ENCODE measurements around the gene RBM10.
A peak's percentile ranks its signal among the peaks of the same experiment; 100 is the strongest.
"Not testable (repeated sequence)": the region's sequence is repeated elsewhere in the genome, so short reads cannot be mapped to it uniquely, and the experiment has no call there.

Gene RBM10, protein sequence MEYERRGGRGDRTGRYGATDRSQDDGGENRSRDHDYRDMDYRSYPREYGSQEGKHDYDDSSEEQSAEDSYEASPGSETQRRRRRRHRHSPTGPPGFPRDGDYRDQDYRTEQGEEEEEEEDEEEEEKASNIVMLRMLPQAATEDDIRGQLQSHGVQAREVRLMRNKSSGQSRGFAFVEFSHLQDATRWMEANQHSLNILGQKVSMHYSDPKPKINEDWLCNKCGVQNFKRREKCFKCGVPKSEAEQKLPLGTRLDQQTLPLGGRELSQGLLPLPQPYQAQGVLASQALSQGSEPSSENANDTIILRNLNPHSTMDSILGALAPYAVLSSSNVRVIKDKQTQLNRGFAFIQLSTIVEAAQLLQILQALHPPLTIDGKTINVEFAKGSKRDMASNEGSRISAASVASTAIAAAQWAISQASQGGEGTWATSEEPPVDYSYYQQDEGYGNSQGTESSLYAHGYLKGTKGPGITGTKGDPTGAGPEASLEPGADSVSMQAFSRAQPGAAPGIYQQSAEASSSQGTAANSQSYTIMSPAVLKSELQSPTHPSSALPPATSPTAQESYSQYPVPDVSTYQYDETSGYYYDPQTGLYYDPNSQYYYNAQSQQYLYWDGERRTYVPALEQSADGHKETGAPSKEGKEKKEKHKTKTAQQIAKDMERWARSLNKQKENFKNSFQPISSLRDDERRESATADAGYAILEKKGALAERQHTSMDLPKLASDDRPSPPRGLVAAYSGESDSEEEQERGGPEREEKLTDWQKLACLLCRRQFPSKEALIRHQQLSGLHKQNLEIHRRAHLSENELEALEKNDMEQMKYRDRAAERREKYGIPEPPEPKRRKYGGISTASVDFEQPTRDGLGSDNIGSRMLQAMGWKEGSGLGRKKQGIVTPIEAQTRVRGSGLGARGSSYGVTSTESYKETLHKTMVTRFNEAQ

DNA sequence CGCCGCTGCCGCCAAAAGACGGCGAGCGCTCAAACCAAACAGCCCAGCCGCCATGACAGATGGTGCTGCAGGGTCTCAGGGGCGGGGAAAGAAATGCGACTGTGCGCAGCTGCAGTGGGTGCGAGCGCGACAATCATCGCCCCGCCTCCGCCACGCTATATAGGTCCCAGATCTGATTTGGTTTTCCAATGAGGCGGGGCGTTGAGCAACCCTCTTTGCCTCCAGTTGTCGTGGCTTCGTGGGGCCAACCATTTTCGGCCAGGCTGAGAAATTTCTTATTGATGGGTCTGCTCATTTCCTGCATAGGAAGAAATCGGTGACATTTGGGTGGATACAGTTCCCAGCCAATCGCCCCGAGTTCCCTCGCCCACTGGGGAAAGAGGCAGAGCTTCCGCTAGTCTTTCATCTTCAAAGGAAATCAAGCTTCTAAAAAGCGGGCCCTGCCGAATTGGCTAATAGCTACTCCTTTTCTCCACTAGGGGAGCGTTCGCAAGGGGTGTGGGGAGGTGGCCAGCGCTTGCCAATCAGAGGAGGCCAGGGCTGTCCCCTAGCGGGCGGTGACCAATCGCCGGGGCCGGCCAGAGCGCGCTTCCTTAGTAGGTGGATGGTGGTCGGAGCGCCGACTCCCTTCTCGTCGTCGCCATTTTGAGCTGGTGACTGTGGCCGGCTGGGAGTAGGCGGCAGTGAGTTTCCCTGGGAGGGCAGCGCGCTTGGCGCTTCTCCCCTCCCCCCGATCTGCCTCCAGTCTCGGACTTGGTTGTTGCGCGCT lies at the start of gene RBM10, which contains the start of gene NDUFB11:
Gene RBM10, plus strand, starts transcription at position 596 of the 769 bp plus-strand sequence. CDS start 2,261 bp downstream, outside the sequence.
Gene NDUFB11, minus strand, starts transcription at position 77 of the 769 bp plus-strand sequence. Its CDS starts 23 bp downstream, at position 54.
- Mint-ChIP-seq H3K27ac (ENCODE audit: low read depth) (peak within 1 kb of the TSS; percentile 98), H3K27me3 (no peaks in the 10 kb centered on the region)

GRCh38 chrX:47097018-47097417 lies 48.0 kb upstream of the RBM10 start:
- Mint-ChIP-seq H3K4me1 (no peaks in the 10 kb centered on the region), H3K4me3 (no peak overlapping the region), H3K36me3 (ENCODE audit: insufficient read depth) (no peaks in the 10 kb centered on the region), H3K9me3 (no peaks in the 10 kb centered on the region), H3K27ac (ENCODE audit: low read depth) (no peak overlapping the region), H3K27me3 (no peaks in the 10 kb centered on the region)
- ATAC-seq (replicated peaks; ENCODE audit: extremely low read depth, poor library complexity, severe bottlenecking): no peak
- DNase-seq (ENCODE audit: low spot score in 2 of 2): no peak

More for the DNA sequence above, at the start of gene RBM10, which contains the start of gene NDUFB11:
- Mint-ChIP-seq H3K36me3 (ENCODE audit: insufficient read depth) (peaks cover 31% of the 10 kb centered on the region), H3K9me3 (no peaks in the 10 kb centered on the region), H3K4me3 (peak within 1 kb of the TSS; percentile 99), H3K4me1 (peaks cover 31% of the 10 kb centered on the region)
- DNase-seq (ENCODE audit: low spot score in 2 of 2) (peak; percentile 69 to 86), ATAC-seq (replicated peaks; ENCODE audit: extremely low read depth, poor library complexity, severe bottlenecking) (peak; percentile 91)

DNA sequence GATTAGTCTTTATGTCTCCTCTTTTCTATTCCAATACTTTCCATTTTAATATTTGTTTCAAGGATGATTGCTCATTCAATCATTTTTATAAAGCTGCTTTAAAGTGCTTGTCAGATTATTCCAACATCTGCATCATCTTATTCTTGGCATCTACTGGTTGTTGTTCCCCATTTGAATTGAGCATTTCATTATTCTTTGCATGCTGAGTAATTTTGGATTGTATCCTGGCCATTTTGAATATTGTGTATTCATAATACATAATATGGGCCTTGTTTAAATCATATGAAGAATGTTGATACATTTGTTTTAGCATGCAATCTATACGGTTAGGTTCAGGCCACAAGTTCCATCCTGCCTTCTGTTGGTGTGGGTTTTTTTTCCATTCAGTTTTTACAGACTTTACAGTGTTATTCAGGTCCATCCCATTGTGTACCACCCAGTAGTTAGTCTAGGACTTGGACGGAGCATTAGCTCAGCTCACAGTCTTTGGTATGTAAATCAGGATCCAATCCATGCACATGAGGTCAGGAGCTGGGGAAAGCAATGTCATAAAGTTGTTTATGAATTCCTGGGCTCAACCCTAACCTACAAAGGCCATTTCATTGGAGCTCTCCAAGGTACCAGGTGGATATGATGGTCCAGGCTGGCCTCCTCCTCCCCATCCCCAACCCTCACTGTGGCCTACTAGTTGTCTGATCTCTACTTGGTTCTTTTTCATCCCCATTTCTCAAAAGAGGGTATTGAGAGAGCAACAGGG lies 46.5 kb upstream of the RBM10 start:
- DNase-seq (ENCODE audit: low spot score in 2 of 2): no peak

DNA sequence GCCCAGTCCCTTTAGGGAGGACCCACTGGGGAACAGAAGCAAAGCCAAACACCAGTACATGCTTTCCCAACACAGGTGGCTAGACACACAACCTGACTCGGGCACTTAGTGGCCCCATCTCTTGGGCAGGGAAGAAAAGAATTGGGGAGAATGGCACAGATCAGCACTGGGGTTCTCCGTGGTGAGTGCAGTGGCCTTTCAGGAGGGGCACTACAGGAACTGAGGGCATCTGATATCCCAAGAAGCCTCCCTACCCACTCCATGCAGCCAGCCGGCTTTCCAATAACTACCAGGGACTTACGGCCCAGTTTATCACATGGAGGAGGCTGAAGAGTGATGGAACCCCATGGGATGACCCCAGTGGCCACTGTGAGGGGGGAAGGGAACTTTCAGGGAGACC lies 43.8 kb upstream of the RBM10 start:
- no peaks in the 10 kb centered on the region for H3K4me1 Mint-ChIP-seq
- H3K27ac Mint-ChIP-seq (ENCODE audit: low read depth): no peak overlapping the region

More for the DNA sequence above, 46.5 kb upstream of the RBM10 start:
- H3K36me3 Mint-ChIP-seq (ENCODE audit: insufficient read depth): no peaks in the 10 kb centered on the region
- no peak overlapping the region for H3K27ac Mint-ChIP-seq (ENCODE audit: low read depth)
- H3K4me1 Mint-ChIP-seq: no peaks in the 10 kb centered on the region
- ATAC-seq (replicated peaks; ENCODE audit: extremely low read depth, poor library complexity, severe bottlenecking): no peak
- H3K4me3 Mint-ChIP-seq: no peak overlapping the region
- H3K27me3 Mint-ChIP-seq: no peaks in the 10 kb centered on the region
- no peaks in the 10 kb centered on the region for H3K9me3 Mint-ChIP-seq

DNA sequence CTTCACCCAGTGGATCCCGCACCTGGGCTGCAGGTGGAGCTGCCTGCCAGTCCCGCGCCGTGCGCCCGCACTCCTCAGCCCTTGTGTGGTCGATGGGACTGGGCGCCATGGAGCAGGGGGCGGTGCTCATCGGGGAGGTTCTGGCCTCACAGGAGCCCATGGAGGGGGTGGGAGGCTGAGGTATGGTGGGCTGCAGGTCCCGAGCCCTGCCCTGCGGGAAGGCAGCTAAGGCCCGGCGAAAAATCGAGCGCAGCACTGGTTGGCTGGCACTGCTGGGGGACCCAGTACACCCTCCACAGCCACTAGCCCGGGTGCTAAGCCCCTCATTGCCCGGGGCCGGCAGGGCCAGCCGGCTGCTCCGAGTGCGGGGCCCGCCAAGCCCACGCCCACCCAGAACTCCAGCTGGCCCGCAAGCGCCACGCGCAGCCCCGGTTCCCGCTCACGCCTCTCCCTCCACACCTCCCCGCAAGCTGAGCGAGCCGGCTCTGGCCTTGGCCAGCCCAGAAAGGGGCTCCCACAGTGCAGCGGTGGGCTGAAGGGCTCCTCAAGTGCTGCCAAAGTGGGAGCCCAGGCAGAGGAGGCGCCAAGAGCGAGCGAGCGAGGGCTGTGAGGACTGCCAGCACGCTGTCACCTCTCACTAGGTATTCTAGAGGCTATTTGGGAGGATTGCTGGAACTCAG lies 33.9 kb upstream of the RBM10 start:
- ATAC-seq (replicated peaks; ENCODE audit: extremely low read depth, poor library complexity, severe bottlenecking): not testable (repeated sequence)

More for the DNA sequence above, 43.8 kb upstream of the RBM10 start:
- H3K9me3 Mint-ChIP-seq: no peaks in the 10 kb centered on the region
- H3K27me3 Mint-ChIP-seq: no peaks in the 10 kb centered on the region
- DNase-seq (ENCODE audit: low spot score in 2 of 2) (no peak), ATAC-seq (replicated peaks; ENCODE audit: extremely low read depth, poor library complexity, severe bottlenecking) (no peak)
- no peak overlapping the region for H3K4me3 Mint-ChIP-seq
- H3K36me3 Mint-ChIP-seq (ENCODE audit: insufficient read depth): no peaks in the 10 kb centered on the region

GRCh38 chrX:47112316-47112954 lies 32.6 kb upstream of the RBM10 start:
- Mint-ChIP-seq H3K9me3 (no peaks in the 10 kb centered on the region), H3K4me1 (no peaks in the 10 kb centered on the region), H3K4me3 (no peak overlapping the region), H3K36me3 (ENCODE audit: insufficient read depth) (no peaks in the 10 kb centered on the region), H3K27ac (ENCODE audit: low read depth) (no peak overlapping the region), H3K27me3 (no peaks in the 10 kb centered on the region)
- DNase-seq (ENCODE audit: low spot score in 2 of 2) (no peak), ATAC-seq (replicated peaks; ENCODE audit: extremely low read depth, poor library complexity, severe bottlenecking) (no peak)

More for the DNA sequence above, 33.9 kb upstream of the RBM10 start:
- DNase-seq (ENCODE audit: low spot score in 2 of 2); H3K4me1 Mint-ChIP-seq; H3K36me3 Mint-ChIP-seq (ENCODE audit: insufficient read depth); H3K27ac Mint-ChIP-seq (ENCODE audit: low read depth); H3K27me3 Mint-ChIP-seq; H3K4me3 Mint-ChIP-seq; H3K9me3 Mint-ChIP-seq: not testable (repeated sequence)

GRCh38 chrX:47116551-47117110 lies 28.4 kb upstream of the RBM10 start:
- ATAC-seq (replicated peaks; ENCODE audit: extremely low read depth, poor library complexity, severe bottlenecking); H3K9me3 Mint-ChIP-seq; H3K4me3 Mint-ChIP-seq; DNase-seq (ENCODE audit: low spot score in 2 of 2); H3K36me3 Mint-ChIP-seq (ENCODE audit: insufficient read depth); H3K27ac Mint-ChIP-seq (ENCODE audit: low read depth); H3K4me1 Mint-ChIP-seq; H3K27me3 Mint-ChIP-seq: not testable (repeated sequence)

- H3K4me1 Mint-ChIP-seq; H3K4me3 Mint-ChIP-seq; DNase-seq (ENCODE audit: low spot score in 2 of 2); H3K27me3 Mint-ChIP-seq; H3K36me3 Mint-ChIP-seq (ENCODE audit: insufficient read depth); ATAC-seq (replicated peaks; ENCODE audit: extremely low read depth, poor library complexity, severe bottlenecking); H3K9me3 Mint-ChIP-seq: not testable (repeated sequence)
- peak overlapping the region; percentile 25 for H3K27ac Mint-ChIP-seq (ENCODE audit: low read depth)
Measured at GRCh38 chrX:47124466-47124865, 20.6 kb upstream of the RBM10 start.

- DNase-seq (ENCODE audit: low spot score in 2 of 2) (peak; percentile 84 to 91), ATAC-seq (replicated peaks; ENCODE audit: extremely low read depth, poor library complexity, severe bottlenecking) (peak; percentile 99)
- Mint-ChIP-seq H3K27ac (ENCODE audit: low read depth) (peak overlapping the region; percentile 95), H3K4me1 (no peaks in the 10 kb centered on the region), H3K9me3 (no peaks in the 10 kb centered on the region), H3K36me3 (ENCODE audit: insufficient read depth) (peaks cover 11% of the 10 kb centered on the region), H3K4me3 (peak overlapping the region; percentile 92), H3K27me3 (no peaks in the 10 kb centered on the region)
Measured at GRCh38 chrX:47129157-47129898, 15.7 kb upstream of the RBM10 start.

- peaks cover 11% of the 10 kb centered on the region for H3K36me3 Mint-ChIP-seq (ENCODE audit: insufficient read depth)
- no peaks in the 10 kb centered on the region for H3K4me1 Mint-ChIP-seq
- ATAC-seq (replicated peaks; ENCODE audit: extremely low read depth, poor library complexity, severe bottlenecking) (no peak), DNase-seq (ENCODE audit: low spot score in 2 of 2) (no peak)
- H3K4me3 Mint-ChIP-seq: peak overlapping the region; percentile 92
- H3K9me3 Mint-ChIP-seq: no peaks in the 10 kb centered on the region
- H3K27ac Mint-ChIP-seq (ENCODE audit: low read depth): peak overlapping the region; percentile 95
- H3K27me3 Mint-ChIP-seq: no peaks in the 10 kb centered on the region
Measured at GRCh38 chrX:47129899-47130358, 15.1 kb upstream of the RBM10 start.
